HEK293 (cell line): Measurements from ENCODE around the gene ZNF316.

Experiments
- CTCF ChIP-seq: fragments of 450-650 bp; formaldehyde crosslinking; IDR thresholded peaks from 2 replicates; pipeline ENCODE4 v1.5.1; 2016; ENCODE audit warnings: missing biosample characterization, missing genetic modification characterization
- SETDB1 ChIP-seq: IDR thresholded peaks from one replicate; pipeline ENCODE4 v1.6.1; 2017; ENCODE audit warnings: mild to moderate bottlenecking, low read length, moderate library complexity, mixed read lengths; ENCODE audit not compliant: insufficient read length
- YY1 ChIP-seq: fragments of 450-650 bp; formaldehyde crosslinking; IDR thresholded peaks from 2 replicates; pipeline ENCODE4 v1.5.1; 2018; ENCODE audit warnings: missing biosample characterization, missing genetic modification characterization
- ZBTB49 ChIP-seq: fragments of 450-650 bp; formaldehyde crosslinking; IDR thresholded peaks from 2 replicates; pipeline ENCODE4 v1.5.1; 2016; ENCODE audit warnings: missing biosample characterization, missing genetic modification characterization, low read depth
- ZEB2 ChIP-seq: fragments of 450-650 bp; formaldehyde crosslinking; IDR thresholded peaks from 2 replicates; pipeline ENCODE4 v1.5.1; 2016; ENCODE audit warnings: missing biosample characterization, missing genetic modification characterization
- ZNF37A ChIP-seq: fragments of 450-650 bp; IDR thresholded peaks from 2 replicates; pipeline ENCODE4 v1.5.1; 2018; ENCODE audit warnings: missing biosample characterization, missing genetic modification characterization
- ZNF426 ChIP-seq: fragments of 450-650 bp; formaldehyde crosslinking; IDR thresholded peaks from 2 replicates; pipeline ENCODE4 v1.5.1; 2017; ENCODE audit warnings: missing biosample characterization, missing genetic modification characterization, mild to moderate bottlenecking, inconsistent platforms, moderate library complexity
- TF ChIP-seq, protein P1 (sequence below): fragments of 450-650 bp; IDR thresholded peaks from 2 replicates; pipeline ENCODE4 v1.5.1; 2018; ENCODE audit warnings: missing biosample characterization, missing genetic modification characterization

GRCh38 chr7:6691609-6692106, 54.5 kb downstream of the ZNF316 start:
- TF ChIP-seq ZNF426 (tag by site-specific recombination): no peak
- no peak for TF ChIP-seq ZBTB49 (tag by site-specific recombination)
- no peak for TF ChIP-seq ZEB2
- no peak for TF ChIP-seq ZNF37A
- no peak for TF ChIP-seq YY1
- TF ChIP-seq CTCF (tag by site-specific recombination): no peak
- TF ChIP-seq, protein P1, sequence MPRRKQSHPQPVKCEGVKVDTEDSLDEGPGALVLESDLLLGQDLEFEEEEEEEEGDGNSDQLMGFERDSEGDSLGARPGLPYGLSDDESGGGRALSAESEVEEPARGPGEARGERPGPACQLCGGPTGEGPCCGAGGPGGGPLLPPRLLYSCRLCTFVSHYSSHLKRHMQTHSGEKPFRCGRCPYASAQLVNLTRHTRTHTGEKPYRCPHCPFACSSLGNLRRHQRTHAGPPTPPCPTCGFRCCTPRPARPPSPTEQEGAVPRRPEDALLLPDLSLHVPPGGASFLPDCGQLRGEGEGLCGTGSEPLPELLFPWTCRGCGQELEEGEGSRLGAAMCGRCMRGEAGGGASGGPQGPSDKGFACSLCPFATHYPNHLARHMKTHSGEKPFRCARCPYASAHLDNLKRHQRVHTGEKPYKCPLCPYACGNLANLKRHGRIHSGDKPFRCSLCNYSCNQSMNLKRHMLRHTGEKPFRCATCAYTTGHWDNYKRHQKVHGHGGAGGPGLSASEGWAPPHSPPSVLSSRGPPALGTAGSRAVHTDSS: no peak
- TF ChIP-seq SETDB1: peak; percentile 99
